SKM-1 (cell line): Measurements from ENCODE around the gene LDB3.
"Not testable (repeated sequence)": the region's sequence is repeated elsewhere in the genome, so short reads cannot be mapped to it uniquely, and the experiment has no call there.

Source experiments
- DNase-seq: peaks from one replicate; lab custom pipeline; 2025; ENCODE audit not compliant: unreplicated experiment; lab: John Stamatoyannopoulos, UW

LDB3 gene

GRCh38 chr10:86668297-86669165 lies at the start of gene LDB3:
Gene LDB3 (plus strand): TSS chr10:86668511. CDS start chr10:86668692, 181 bp downstream.
- no peak for DNase-seq

- DNase-seq: no peak
Observed at GRCh38 chr10:86628311-86628710, 40.0 kb upstream of the LDB3 start.

- DNase-seq: no peak
Observed at GRCh38 chr10:86630079-86630478, 38.2 kb upstream of the LDB3 start.

- DNase-seq: no peak
Observed at GRCh38 chr10:86632009-86632800, 36.1 kb upstream of the LDB3 start.

GRCh38 chr10:86632951-86633350 lies 35.4 kb upstream of the LDB3 start:
- no peak for DNase-seq

- no peak for DNase-seq
Observed at GRCh38 chr10:86635402-86635801, 32.9 kb upstream of the LDB3 start.

GRCh38 chr10:86636311-86636710 lies 32.0 kb upstream of the LDB3 start:
- DNase-seq: no peak

- no peak for DNase-seq
Observed at GRCh38 chr10:86642021-86642420, 26.3 kb upstream of the LDB3 start.

- DNase-seq: no peak
Observed at GRCh38 chr10:86642499-86642898, 25.8 kb upstream of the LDB3 start.

GRCh38 chr10:86644152-86644793 lies 24.0 kb upstream of the LDB3 start:
- DNase-seq: no peak

- DNase-seq: no peak
Observed at GRCh38 chr10:86644794-86645445, 23.4 kb upstream of the LDB3 start.

- DNase-seq: not testable (repeated sequence)
Observed at GRCh38 chr10:86645621-86646165, 22.6 kb upstream of the LDB3 start.

- no peak for DNase-seq
Observed at GRCh38 chr10:86646532-86646931, 21.8 kb upstream of the LDB3 start.

- no peak for DNase-seq
Observed at GRCh38 chr10:86646933-86647332, 21.4 kb upstream of the LDB3 start.

- no peak for DNase-seq
Observed at GRCh38 chr10:86647773-86648703, 20.3 kb upstream of the LDB3 start.

- no peak for DNase-seq
Observed at GRCh38 chr10:86648704-86649427, 19.4 kb upstream of the LDB3 start.

GRCh38 chr10:86649471-86650150 lies 18.7 kb upstream of the LDB3 start:
- no peak for DNase-seq

- DNase-seq: no peak
Observed at GRCh38 chr10:86650151-86650550, 18.2 kb upstream of the LDB3 start.
